WTC11 (cell line): ENCODE results near the gene POLD1. TPM values are rescaled to one million over a fixed set of nuclear protein-coding genes. Genes with fewer than 3 reads are reported as not detected.
"Not testable (repeated sequence)": the region's sequence is repeated elsewhere in the genome, so short reads cannot be mapped to it uniquely, and the experiment has no call there.

Experiments
- ATAC-seq: fragments of 200-7000 bp; cut with Tn5 transposase; 2 replicates; pipeline ENCODE4 v1.10.0; 2021; ENCODE audit warnings: mild to moderate bottlenecking, moderate library complexity
- CTCF ChIA-PET: fragments of 300-600 bp; sonication (Branson Sonifier 250); formaldehyde crosslinking; loops from one replicate; lab custom pipeline; 2021; ENCODE audit warnings: antibody characterized with exemption; lab: Charles Lee
- POLR2A ChIA-PET: fragments of 350-600 bp; sonication (Branson Sonifier 250); formaldehyde crosslinking; loops from one replicate; lab custom pipeline; 2021; ENCODE audit warnings: antibody characterized with exemption; lab: Charles Lee
- DNase-seq: peaks from one replicate; pipeline ENCODE4 v3.0.0; 2021; ENCODE audit warnings: low spot score
- H3K27ac Mint-ChIP-seq: 2 replicates; pipeline ENCODE4 v1.8.0; 2021; ENCODE audit warnings: mixed read lengths
- H3K27me3 Mint-ChIP-seq: 2 replicates; pipeline ENCODE4 v1.8.0; 2021; ENCODE audit warnings: low read depth, mild to moderate bottlenecking, moderate library complexity, mixed read lengths
- H3K36me3 Mint-ChIP-seq: 2 replicates; pipeline ENCODE4 v1.8.0; 2021; ENCODE audit warnings: mixed read lengths
- H3K4me1 Mint-ChIP-seq: 2 replicates; pipeline ENCODE4 v1.8.0; 2022; ENCODE audit warnings: mixed read lengths
- H3K4me3 Mint-ChIP-seq: 2 replicates; pipeline ENCODE4 v1.8.0; 2021; ENCODE audit warnings: mild to moderate bottlenecking, moderate library complexity, mixed read lengths
- H3K9me3 Mint-ChIP-seq: 2 replicates; pipeline ENCODE4 v1.8.0; 2021; ENCODE audit warnings: mixed read lengths
- CBFB ChIP-seq: sonication (generic); formaldehyde crosslinking; IDR thresholded peaks from 2 replicates; pipeline ENCODE4 v1.8.1; 2022; ENCODE audit warnings: mild to moderate bottlenecking, low read depth, missing genetic modification reagents
- ESRRA ChIP-seq: sonication (generic); formaldehyde crosslinking; IDR thresholded peaks from 2 replicates; pipeline ENCODE4 v1.8.1; 2022; ENCODE audit warnings: mild to moderate bottlenecking, missing genetic modification reagents, borderline replicate concordance
- GRHL2 ChIP-seq: fragments of 250-450 bp; sonication (Bioruptor Pico); IDR thresholded peaks from 2 replicates; pipeline ENCODE4 v1.8.0; 2022; ENCODE audit warnings: mild to moderate bottlenecking, moderate library complexity; ENCODE audit not compliant: insufficient replicate concordance, severe bottlenecking
- GTF2I ChIP-seq: fragments of 250-450 bp; sonication (Bioruptor Pico); conservative IDR thresholded peaks from 2 replicates; pipeline ENCODE4 v1.4.0; 2021; ENCODE audit warnings: mild to moderate bottlenecking
- HMGA2 ChIP-seq: fragments of 250-450 bp; sonication (Bioruptor Pico); IDR thresholded peaks from 2 replicates; pipeline ENCODE4 v1.4.0; 2021; ENCODE audit warnings: mild to moderate bottlenecking, moderate library complexity
- JUN ChIP-seq: sonication (generic); formaldehyde crosslinking; IDR thresholded peaks from 2 replicates; pipeline ENCODE4 v1.8.0; 2023; ENCODE audit warnings: mild to moderate bottlenecking, missing genetic modification reagents
- MXD4 ChIP-seq: fragments of 250-450 bp; sonication (Bioruptor Pico); IDR thresholded peaks from 2 replicates; pipeline ENCODE4 v1.8.0; 2021; ENCODE audit warnings: mild to moderate bottlenecking, moderate library complexity, borderline replicate concordance
- RELA ChIP-seq: sonication (generic); formaldehyde crosslinking; IDR thresholded peaks from 2 replicates; pipeline ENCODE4 v1.8.1; 2022; ENCODE audit warnings: missing genetic modification reagents, mild to moderate bottlenecking, borderline replicate concordance
- TP53 ChIP-seq: sonication (generic); formaldehyde crosslinking; IDR thresholded peaks from 2 replicates; pipeline ENCODE4 v1.8.1; 2023; ENCODE audit warnings: mild to moderate bottlenecking, missing genetic modification reagents
- ZNF416 ChIP-seq: fragments of 250-450 bp; sonication (Bioruptor Pico); IDR thresholded peaks from 2 replicates; pipeline ENCODE4 v1.9.0; 2021; ENCODE audit warnings: mild to moderate bottlenecking, inconsistent platforms
- ZNF423 ChIP-seq: fragments of 250-450 bp; sonication (Bioruptor Pico); IDR thresholded peaks from 2 replicates; pipeline ENCODE4 v2.1.2; 2022; ENCODE audit warnings: mild to moderate bottlenecking, moderate library complexity
- total RNA-seq: library from RNA; stranded (reverse); gene quantifications from 3 replicates; pipeline ENCODE4 v1.2.3, GENCODE V29; 2021
- TF ChIP-seq, protein P1 (sequence below): sonication (generic); formaldehyde crosslinking; IDR thresholded peaks from 2 replicates; pipeline ENCODE4 v1.8.1; 2023; ENCODE audit warnings: mild to moderate bottlenecking, missing genetic modification reagents, moderate library complexity
- TF ChIP-seq, protein P2 (sequence below): sonication (generic); formaldehyde crosslinking; IDR thresholded peaks from 2 replicates; pipeline ENCODE4 v1.8.1; 2023; ENCODE audit warnings: mild to moderate bottlenecking, missing genetic modification reagents
- TF ChIP-seq, protein P3 (sequence below): sonication (generic); formaldehyde crosslinking; conservative IDR thresholded peaks from 2 replicates; pipeline ENCODE4 v1.8.1; 2023; ENCODE audit warnings: mild to moderate bottlenecking, low read depth, missing genetic modification reagents, moderate library complexity
- TF ChIP-seq, protein P4 (sequence below): fragments of 250-450 bp; sonication (Bioruptor Pico); IDR thresholded peaks from 2 replicates; pipeline ENCODE4 v1.9.0; 2021; ENCODE audit warnings: mild to moderate bottlenecking
- TF ChIP-seq, protein P5 (sequence below): fragments of 250-450 bp; sonication (Bioruptor Pico); IDR thresholded peaks from 2 replicates; pipeline ENCODE4 v1.9.0; 2021; ENCODE audit warnings: moderate library complexity, mild to moderate bottlenecking, inconsistent platforms, borderline replicate concordance
- TF ChIP-seq, protein P6 (sequence below): sonication (generic); formaldehyde crosslinking; IDR thresholded peaks from 2 replicates; pipeline ENCODE4 v1.8.0; 2022; ENCODE audit warnings: mild to moderate bottlenecking, missing genetic modification reagents
- TF ChIP-seq, protein P7 (sequence below): fragments of 200-600 bp; IDR thresholded peaks from 2 replicates; pipeline ENCODE4 v1.8.0; 2022; ENCODE audit warnings: antibody characterized with exemption

The POLD1 gene
- total RNA-seq, 1 experiment from 2014 or later = 163 TPM

DNA sequence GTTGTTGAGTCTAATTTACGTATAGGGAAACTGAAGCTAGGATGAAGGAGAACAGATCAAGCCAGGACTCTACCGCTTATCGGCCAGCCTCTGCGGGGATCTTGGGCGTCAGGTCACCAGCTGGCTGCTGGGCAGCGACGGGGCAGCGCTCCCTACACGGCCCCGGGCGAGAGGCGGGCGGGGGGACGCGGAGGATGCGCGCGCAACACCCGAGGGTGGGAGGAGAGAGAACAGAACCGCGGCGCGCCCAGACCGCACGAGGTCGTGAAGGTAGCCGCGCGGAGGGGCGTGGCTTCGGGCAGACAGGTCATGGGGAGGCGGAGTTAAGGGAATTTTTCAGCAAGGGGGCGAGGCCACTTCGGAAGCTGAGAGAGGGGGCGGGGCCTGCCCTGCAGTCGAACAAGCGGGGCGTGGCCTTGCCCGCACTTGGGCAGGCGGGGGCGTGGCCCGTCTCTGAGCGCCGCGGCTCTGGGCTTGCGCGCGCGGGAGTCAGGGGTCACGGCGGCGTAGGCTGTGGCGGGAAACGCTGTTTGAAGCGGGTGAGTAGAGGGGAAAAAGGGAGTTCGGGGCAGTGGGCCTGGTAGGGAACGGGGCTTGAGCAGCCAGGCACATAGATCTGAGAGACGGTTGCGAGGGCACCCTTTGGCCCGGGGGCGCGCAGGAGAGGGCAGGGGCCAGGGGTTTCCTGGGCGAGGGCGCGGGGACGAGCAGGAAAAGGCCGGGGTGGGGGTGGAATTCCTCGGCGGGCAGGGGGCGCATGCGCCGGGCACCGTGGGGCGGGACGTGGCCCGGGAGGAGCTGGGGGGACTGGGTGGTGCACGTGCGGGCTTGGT, at the start of gene POLD1 (continued):
- no peak for TF ChIP-seq GRHL2 (CRISPR knock-in tag)
- TF ChIP-seq ZNF423 = no peak
- no peak; the same call in 1 of the 2 replicates for TF ChIP-seq ZNF416 (CRISPR knock-in tag)
- TF ChIP-seq ESRRA = no peak
- no peak for TF ChIP-seq JUN (CRISPR knock-in tag)
- TF ChIP-seq, protein P1, sequence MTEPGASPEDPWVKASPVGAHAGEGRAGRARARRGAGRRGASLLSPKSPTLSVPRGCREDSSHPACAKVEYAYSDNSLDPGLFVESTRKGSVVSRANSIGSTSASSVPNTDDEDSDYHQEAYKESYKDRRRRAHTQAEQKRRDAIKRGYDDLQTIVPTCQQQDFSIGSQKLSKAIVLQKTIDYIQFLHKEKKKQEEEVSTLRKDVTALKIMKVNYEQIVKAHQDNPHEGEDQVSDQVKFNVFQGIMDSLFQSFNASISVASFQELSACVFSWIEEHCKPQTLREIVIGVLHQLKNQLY (CRISPR knock-in tag) = peak; percentile 39; the same call in 1 of the 2 replicates
- TF ChIP-seq RELA (CRISPR knock-in tag) = no peak
- TF ChIP-seq, protein P2, sequence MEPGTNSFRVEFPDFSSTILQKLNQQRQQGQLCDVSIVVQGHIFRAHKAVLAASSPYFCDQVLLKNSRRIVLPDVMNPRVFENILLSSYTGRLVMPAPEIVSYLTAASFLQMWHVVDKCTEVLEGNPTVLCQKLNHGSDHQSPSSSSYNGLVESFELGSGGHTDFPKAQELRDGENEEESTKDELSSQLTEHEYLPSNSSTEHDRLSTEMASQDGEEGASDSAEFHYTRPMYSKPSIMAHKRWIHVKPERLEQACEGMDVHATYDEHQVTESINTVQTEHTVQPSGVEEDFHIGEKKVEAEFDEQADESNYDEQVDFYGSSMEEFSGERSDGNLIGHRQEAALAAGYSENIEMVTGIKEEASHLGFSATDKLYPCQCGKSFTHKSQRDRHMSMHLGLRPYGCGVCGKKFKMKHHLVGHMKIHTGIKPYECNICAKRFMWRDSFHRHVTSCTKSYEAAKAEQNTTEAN (CRISPR knock-in tag) = peak; percentile 74; the same call in 1 of the 2 replicates
- TF ChIP-seq MXD4 (CRISPR knock-in tag) = no peak
- TF ChIP-seq, protein P3, sequence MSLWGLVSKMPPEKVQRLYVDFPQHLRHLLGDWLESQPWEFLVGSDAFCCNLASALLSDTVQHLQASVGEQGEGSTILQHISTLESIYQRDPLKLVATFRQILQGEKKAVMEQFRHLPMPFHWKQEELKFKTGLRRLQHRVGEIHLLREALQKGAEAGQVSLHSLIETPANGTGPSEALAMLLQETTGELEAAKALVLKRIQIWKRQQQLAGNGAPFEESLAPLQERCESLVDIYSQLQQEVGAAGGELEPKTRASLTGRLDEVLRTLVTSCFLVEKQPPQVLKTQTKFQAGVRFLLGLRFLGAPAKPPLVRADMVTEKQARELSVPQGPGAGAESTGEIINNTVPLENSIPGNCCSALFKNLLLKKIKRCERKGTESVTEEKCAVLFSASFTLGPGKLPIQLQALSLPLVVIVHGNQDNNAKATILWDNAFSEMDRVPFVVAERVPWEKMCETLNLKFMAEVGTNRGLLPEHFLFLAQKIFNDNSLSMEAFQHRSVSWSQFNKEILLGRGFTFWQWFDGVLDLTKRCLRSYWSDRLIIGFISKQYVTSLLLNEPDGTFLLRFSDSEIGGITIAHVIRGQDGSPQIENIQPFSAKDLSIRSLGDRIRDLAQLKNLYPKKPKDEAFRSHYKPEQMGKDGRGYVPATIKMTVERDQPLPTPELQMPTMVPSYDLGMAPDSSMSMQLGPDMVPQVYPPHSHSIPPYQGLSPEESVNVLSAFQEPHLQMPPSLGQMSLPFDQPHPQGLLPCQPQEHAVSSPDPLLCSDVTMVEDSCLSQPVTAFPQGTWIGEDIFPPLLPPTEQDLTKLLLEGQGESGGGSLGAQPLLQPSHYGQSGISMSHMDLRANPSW (CRISPR knock-in tag) = no peak
- TF ChIP-seq TP53 (CRISPR knock-in tag) = no peak
- TF ChIP-seq, protein P4, sequence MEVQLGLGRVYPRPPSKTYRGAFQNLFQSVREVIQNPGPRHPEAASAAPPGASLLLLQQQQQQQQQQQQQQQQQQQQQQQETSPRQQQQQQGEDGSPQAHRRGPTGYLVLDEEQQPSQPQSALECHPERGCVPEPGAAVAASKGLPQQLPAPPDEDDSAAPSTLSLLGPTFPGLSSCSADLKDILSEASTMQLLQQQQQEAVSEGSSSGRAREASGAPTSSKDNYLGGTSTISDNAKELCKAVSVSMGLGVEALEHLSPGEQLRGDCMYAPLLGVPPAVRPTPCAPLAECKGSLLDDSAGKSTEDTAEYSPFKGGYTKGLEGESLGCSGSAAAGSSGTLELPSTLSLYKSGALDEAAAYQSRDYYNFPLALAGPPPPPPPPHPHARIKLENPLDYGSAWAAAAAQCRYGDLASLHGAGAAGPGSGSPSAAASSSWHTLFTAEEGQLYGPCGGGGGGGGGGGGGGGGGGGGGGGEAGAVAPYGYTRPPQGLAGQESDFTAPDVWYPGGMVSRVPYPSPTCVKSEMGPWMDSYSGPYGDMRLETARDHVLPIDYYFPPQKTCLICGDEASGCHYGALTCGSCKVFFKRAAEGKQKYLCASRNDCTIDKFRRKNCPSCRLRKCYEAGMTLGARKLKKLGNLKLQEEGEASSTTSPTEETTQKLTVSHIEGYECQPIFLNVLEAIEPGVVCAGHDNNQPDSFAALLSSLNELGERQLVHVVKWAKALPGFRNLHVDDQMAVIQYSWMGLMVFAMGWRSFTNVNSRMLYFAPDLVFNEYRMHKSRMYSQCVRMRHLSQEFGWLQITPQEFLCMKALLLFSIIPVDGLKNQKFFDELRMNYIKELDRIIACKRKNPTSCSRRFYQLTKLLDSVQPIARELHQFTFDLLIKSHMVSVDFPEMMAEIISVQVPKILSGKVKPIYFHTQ (CRISPR knock-in tag) = peak; percentile 67; the same call in 1 of the 2 replicates
- TF ChIP-seq, protein P5, sequence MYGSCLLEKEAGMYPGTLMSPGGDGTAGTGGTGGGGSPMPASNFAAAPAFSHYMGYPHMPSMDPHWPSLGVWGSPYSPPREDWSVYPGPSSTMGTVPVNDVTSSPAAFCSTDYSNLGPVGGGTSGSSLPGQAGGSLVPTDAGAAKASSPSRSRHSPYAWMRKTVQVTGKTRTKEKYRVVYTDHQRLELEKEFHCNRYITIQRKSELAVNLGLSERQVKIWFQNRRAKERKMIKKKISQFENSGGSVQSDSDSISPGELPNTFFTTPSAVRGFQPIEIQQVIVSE (CRISPR knock-in tag) = no peak

DNA sequence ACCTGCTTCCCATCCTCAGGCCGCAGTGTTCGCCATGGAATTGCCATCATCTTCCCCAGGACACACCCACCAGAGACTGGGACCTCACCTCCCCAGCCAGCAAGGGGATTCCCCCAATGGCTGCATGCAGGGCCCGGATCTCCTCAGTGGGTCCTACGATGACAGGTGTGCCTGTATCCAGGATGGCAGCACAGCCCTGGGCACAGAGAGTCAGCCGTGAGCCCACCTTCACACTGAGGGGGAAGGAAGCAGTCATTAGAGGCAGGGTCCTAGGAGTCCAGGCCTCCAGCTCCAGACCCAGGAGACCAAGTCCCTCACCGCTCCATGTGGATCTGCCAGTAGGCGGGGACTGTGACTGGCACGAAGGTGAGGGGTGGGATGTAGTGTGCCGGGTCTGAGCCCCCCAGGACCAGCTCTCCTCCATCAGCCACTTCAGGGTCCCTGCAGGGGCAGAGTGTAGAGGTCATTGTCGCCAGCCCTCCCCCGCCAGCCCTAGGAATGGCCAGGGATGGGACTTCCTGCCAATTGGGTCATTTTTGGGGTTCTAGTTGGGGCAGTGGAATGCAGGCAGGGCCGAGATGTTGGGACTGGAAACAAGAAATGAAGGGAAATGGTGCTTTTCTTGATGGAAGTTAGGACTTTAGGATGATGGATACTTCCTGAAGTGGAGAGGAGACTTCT, 49.3 kb upstream of the POLD1 start:
- ChIA-PET POLR2A (no interaction called here), CTCF (interaction anchor here (0.6 to 2.5 kb wide), 3 partner anchors 22 to 807 kb away, joined by 6 to 7 read pairs (median 7); partner anchors contain the start of gene RCN3)
- Mint-ChIP-seq H3K4me3 (peak overlapping the region; percentile 47; the same call in 1 of the 2 replicates), H3K27ac (no peak overlapping the region), H3K36me3 (peaks cover 13% of the 10 kb centered on the region), H3K4me1 (peaks cover 34% of the 10 kb centered on the region), H3K27me3 (peaks cover 37% of the 10 kb centered on the region), H3K9me3 (peaks cover 5% of the 10 kb centered on the region)
- DNase-seq = no peak
- ATAC-seq = no peak
- TF ChIP-seq GTF2I (CRISPR knock-in tag) (no peak), HMGA2 (no peak), TP53 (CRISPR knock-in tag) (no peak), CBFB (CRISPR knock-in tag) (no peak)
- TF ChIP-seq, protein P6, sequence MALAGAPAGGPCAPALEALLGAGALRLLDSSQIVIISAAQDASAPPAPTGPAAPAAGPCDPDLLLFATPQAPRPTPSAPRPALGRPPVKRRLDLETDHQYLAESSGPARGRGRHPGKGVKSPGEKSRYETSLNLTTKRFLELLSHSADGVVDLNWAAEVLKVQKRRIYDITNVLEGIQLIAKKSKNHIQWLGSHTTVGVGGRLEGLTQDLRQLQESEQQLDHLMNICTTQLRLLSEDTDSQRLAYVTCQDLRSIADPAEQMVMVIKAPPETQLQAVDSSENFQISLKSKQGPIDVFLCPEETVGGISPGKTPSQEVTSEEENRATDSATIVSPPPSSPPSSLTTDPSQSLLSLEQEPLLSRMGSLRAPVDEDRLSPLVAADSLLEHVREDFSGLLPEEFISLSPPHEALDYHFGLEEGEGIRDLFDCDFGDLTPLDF = peak; percentile 38; the same call in 1 of the 2 replicates
- TF ChIP-seq, protein P7, sequence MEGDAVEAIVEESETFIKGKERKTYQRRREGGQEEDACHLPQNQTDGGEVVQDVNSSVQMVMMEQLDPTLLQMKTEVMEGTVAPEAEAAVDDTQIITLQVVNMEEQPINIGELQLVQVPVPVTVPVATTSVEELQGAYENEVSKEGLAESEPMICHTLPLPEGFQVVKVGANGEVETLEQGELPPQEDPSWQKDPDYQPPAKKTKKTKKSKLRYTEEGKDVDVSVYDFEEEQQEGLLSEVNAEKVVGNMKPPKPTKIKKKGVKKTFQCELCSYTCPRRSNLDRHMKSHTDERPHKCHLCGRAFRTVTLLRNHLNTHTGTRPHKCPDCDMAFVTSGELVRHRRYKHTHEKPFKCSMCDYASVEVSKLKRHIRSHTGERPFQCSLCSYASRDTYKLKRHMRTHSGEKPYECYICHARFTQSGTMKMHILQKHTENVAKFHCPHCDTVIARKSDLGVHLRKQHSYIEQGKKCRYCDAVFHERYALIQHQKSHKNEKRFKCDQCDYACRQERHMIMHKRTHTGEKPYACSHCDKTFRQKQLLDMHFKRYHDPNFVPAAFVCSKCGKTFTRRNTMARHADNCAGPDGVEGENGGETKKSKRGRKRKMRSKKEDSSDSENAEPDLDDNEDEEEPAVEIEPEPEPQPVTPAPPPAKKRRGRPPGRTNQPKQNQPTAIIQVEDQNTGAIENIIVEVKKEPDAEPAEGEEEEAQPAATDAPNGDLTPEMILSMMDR = no peak

DNA sequence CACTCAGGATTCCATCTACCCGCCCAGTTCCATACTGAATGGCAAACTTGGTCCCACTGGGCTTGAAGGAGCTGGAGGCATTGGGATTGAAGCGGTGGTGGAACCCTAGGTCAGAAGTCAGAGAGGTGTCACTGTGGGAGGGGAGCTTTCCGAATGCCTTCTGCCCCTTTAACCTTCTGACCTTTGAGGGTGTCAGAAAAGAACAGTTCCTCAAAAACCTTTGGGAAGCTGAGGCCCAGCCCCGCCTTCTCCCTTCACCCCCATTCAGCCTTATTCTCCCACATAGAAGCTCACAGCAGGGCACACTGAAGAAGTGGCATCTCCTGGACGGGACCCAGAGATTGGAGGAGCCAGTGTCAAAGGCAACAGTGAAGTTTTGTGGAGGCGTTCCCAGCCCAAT, 47.1 kb upstream of the POLD1 start:
- DNase-seq, POLR2A ChIA-PET, ATAC-seq, H3K4me3 Mint-ChIP-seq, H3K9me3 Mint-ChIP-seq, H3K27ac Mint-ChIP-seq: not testable (repeated sequence)
- peaks cover 21% of the 10 kb centered on the region for H3K4me1 Mint-ChIP-seq
- H3K36me3 Mint-ChIP-seq = peaks cover 18% of the 10 kb centered on the region
- CTCF ChIA-PET = interaction anchor here (0.5 kb wide), 1 partner anchor 10 kb away, joined by 4 read pairs; no protein-coding TSS in a partner anchor
- H3K27me3 Mint-ChIP-seq = peaks cover 35% of the 10 kb centered on the region
